Esophagus muscularis mucosa (tissue), 4 donors: ENCODE data around the gene NFATC3. TPM values are rescaled to one million over a fixed set of nuclear protein-coding genes. Genes with fewer than 3 reads are reported as not detected.

Source experiments
- DNase-seq: peaks from one replicate; pipeline ENCODE4 v3.0.0-alpha.2; 2017; ENCODE audit errors: extremely low spot score
- H3K27ac ChIP-seq, 4 donors: fragments of 200-600 bp; sonication (generic); replicated peaks in 1 of 4; 1 replicate in 3 of 4; 2 replicates in 1 of 4; pipeline ENCODE4 v1.5.1; 2016 to 2019; ENCODE audit warnings: mild to moderate bottlenecking in 1 of 4
- H3K27me3 ChIP-seq, 4 donors: fragments of 200-600 bp; sonication (generic); one replicate each; pipeline versions ENCODE4 v1.5.1 to v1.6.0; 2016 to 2019
- H3K36me3 ChIP-seq, 4 donors: fragments of 200-600 bp; sonication (generic); one replicate each; pipeline ENCODE4 v1.5.1; 2016 to 2019
- H3K4me1 ChIP-seq, 4 donors: fragments of 200-600 bp; sonication (generic); one replicate each; pipeline ENCODE4 v1.5.1; 2016 to 2019
- H3K4me3 ChIP-seq, 4 donors: fragments of 200-600 bp; sonication (generic); 1 replicate in 2 of 4; 2 replicates in 2 of 4; pipeline ENCODE4 v1.5.1; 2016 to 2019; ENCODE audit warnings: mild to moderate bottlenecking in 4 of 4, moderate library complexity in 1 of 4
- H3K9me3 ChIP-seq, 4 donors: fragments of 200-600 bp; sonication (generic); 1 replicate in 3 of 4; 2 replicates in 1 of 4; pipeline ENCODE4 v1.5.1; 2016 to 2019
- EP300 ChIP-seq: sonication (generic); formaldehyde crosslinking; IDR thresholded peaks from one replicate; pipeline ENCODE4 v1.6.1; 2017; ENCODE audit warnings: antibody characterized with exemption
- POLR2A ChIP-seq: fragments of 450-650 bp; IDR thresholded peaks from one replicate; pipeline ENCODE4 v1.6.1; 2017; ENCODE audit warnings: antibody characterized with exemption, moderate library complexity, mild to moderate bottlenecking, low read depth
- POLR2AphosphoS5 ChIP-seq, 2 donors: sonication (generic); formaldehyde crosslinking; IDR thresholded peaks; one replicate each; pipeline ENCODE4 v1.6.1; 2017; ENCODE audit warnings: antibody characterized with exemption in 2 of 2
- WGBS: methylation state at CpG from one replicate; pipeline ENCODE4 v1.1.5; 2018; 5-methylcytosine and 5-hydroxymethylcytosine counted together
- intact Hi-C: fragments of 100-400 bp; cut with DNase I; formaldehyde crosslinking; loops from one replicate; pipeline ENCODE4 v1.15.1; 2023
- total RNA-seq, 4 donors: library from RNA; depleted of rRNA; stranded (reverse); fragments of >200 nt; gene quantifications; one replicate each; pipeline versions ENCODE4 v1.1.0 to v1.2.1, GENCODE V29; 2016
- TF ChIP-seq, protein P1 (sequence below), 3 experiments: fragments of 200-600 bp in 2 of 3; fragments of 450-650 bp in 1 of 3; sonication (generic) in 2 of 3; IDR thresholded peaks; one replicate each; pipeline ENCODE4 v1.5.1; 2017 to 2019; ENCODE audit warnings: antibody characterized with exemption in 3 of 3, mild to moderate bottlenecking in 2 of 3, moderate library complexity in 1 of 3

The NFATC3 gene
- total RNA-seq, 4 donors from 2014 or later: 44.6 to 56.8 (median 50.8) TPM

DNA sequence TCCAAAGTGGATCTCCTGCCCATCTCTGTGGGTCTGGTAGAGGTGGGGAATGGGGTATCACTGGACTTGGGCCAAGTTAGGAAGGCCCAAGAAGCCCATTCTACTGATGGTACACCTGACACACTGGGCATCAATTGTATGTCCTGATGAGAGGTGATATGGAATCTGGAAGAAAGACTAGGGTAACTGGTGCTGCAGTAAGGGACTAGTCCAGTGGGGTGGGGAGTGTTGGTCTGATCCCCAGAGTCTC is 5.9 kb upstream of the NFATC3 start:
- H3K27ac ChIP-seq: peak overlapping the region; percentile 70 to 75 (median 72)
- H3K4me3 ChIP-seq: no peak overlapping the region
- H3K4me1 ChIP-seq: peaks cover 38 to 59% (median 58%) of the 10 kb centered on the region in 4 donors
- TF ChIP-seq EP300 (no peak), POLR2A (no peak), POLR2AphosphoS5 (IDR thresholded peaks at IDR 0.05) (no peak)
- TF ChIP-seq, protein P1, sequence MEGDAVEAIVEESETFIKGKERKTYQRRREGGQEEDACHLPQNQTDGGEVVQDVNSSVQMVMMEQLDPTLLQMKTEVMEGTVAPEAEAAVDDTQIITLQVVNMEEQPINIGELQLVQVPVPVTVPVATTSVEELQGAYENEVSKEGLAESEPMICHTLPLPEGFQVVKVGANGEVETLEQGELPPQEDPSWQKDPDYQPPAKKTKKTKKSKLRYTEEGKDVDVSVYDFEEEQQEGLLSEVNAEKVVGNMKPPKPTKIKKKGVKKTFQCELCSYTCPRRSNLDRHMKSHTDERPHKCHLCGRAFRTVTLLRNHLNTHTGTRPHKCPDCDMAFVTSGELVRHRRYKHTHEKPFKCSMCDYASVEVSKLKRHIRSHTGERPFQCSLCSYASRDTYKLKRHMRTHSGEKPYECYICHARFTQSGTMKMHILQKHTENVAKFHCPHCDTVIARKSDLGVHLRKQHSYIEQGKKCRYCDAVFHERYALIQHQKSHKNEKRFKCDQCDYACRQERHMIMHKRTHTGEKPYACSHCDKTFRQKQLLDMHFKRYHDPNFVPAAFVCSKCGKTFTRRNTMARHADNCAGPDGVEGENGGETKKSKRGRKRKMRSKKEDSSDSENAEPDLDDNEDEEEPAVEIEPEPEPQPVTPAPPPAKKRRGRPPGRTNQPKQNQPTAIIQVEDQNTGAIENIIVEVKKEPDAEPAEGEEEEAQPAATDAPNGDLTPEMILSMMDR (IDR thresholded peaks at IDR 0.05): no peak
- H3K9me3 ChIP-seq: no peaks in the 10 kb centered on the region
- no peaks in the 10 kb centered on the region for H3K27me3 ChIP-seq
- no peak for DNase-seq
- intact Hi-C loops: no loop called here
- H3K36me3 ChIP-seq: peaks cover 30 to 50% (median 39%) of the 10 kb centered on the region in 4 donors

GRCh38 chr16:68079626-68080344 is 5.4 kb upstream of the NFATC3 start:
- Histone ChIP-seq H3K27me3 (no peaks in the 10 kb centered on the region), H3K9me3 (no peaks in the 10 kb centered on the region), H3K27ac (peak overlapping the region; percentile 70 to 75 (median 72)), H3K36me3 (peaks cover 25 to 45% (median 34%) of the 10 kb centered on the region in 4 donors), H3K4me3 (no peak overlapping the region), H3K4me1 (peaks cover 42 to 63% (median 61%) of the 10 kb centered on the region in 4 donors)
- TF ChIP-seq POLR2AphosphoS5 (IDR thresholded peaks at IDR 0.05) (peak in 1 of 2 donors; percentile 37), EP300 (no peak), POLR2A (no peak)
- TF ChIP-seq, protein P1 (IDR thresholded peaks at IDR 0.05): no peak
- peak; percentile 93 for DNase-seq
- 58% methylated on average over 11 of the region's 13 CpGs for WGBS
- intact Hi-C loops: no loop called here

GRCh38 chr16:68081861-68082628 is 3.1 kb upstream of the NFATC3 start:
- Histone ChIP-seq H3K36me3 (peaks cover 6 to 23% (median 14%) of the 10 kb centered on the region in 4 donors), H3K9me3 (no peaks in the 10 kb centered on the region), H3K4me3 (no peak overlapping the region), H3K27me3 (no peaks in the 10 kb centered on the region), H3K27ac (peak overlapping the region; percentile 3 to 99 (median 64)), H3K4me1 (peaks cover 42 to 70% (median 67%) of the 10 kb centered on the region in 4 donors)
- DNase-seq: peak; percentile 79
- no peak for TF ChIP-seq POLR2AphosphoS5 (IDR thresholded peaks at IDR 0.05)
- TF ChIP-seq EP300: no peak
- intact Hi-C loops: no loop called here

- no peak overlapping the region for H3K4me3 ChIP-seq
Observed at GRCh38 chr16:68082629-68083238, 2.4 kb upstream of the NFATC3 start.

More at GRCh38 chr16:68082629-68083238, 2.4 kb upstream of the NFATC3 start:
- Histone ChIP-seq H3K9me3 (no peaks in the 10 kb centered on the region), H3K27me3 (no peaks in the 10 kb centered on the region), H3K36me3 (peaks cover 2 to 16% (median 11%) of the 10 kb centered on the region in 4 donors), H3K4me1 (peaks cover 47 to 77% (median 73%) of the 10 kb centered on the region in 4 donors), H3K27ac (peak overlapping the region; percentile 36 to 99 (median 92))
- intact Hi-C loops: no loop called here
- DNase-seq: peak; percentile 70
- 86% methylated on average over 2 of the region's 2 CpGs for WGBS
- TF ChIP-seq EP300 (no peak), POLR2A (no peak), POLR2AphosphoS5 (IDR thresholded peaks at IDR 0.05) (no peak)
- TF ChIP-seq, protein P1 (IDR thresholded peaks at IDR 0.05): no peak
